Esophagus muscularis mucosa (tissue), 4 donors: ENCODE data around the gene MED22. TPM values are rescaled to one million over a fixed set of nuclear protein-coding genes. Genes with fewer than 3 reads are reported as not detected.

Experiments used
- DNase-seq: peaks from one replicate; pipeline ENCODE4 v3.0.0-alpha.2; 2017; ENCODE audit errors: extremely low spot score
- H3K27ac ChIP-seq, 4 donors: fragments of 200-600 bp; sonication (generic); replicated peaks in 1 of 4; 1 replicate in 3 of 4; 2 replicates in 1 of 4; pipeline ENCODE4 v1.5.1; 2016 to 2019; ENCODE audit warnings: mild to moderate bottlenecking in 1 of 4
- H3K27me3 ChIP-seq, 4 donors: fragments of 200-600 bp; sonication (generic); one replicate each; pipeline versions ENCODE4 v1.5.1 to v1.6.0; 2016 to 2019
- H3K36me3 ChIP-seq, 4 donors: fragments of 200-600 bp; sonication (generic); one replicate each; pipeline ENCODE4 v1.5.1; 2016 to 2019
- H3K4me1 ChIP-seq, 4 donors: fragments of 200-600 bp; sonication (generic); one replicate each; pipeline ENCODE4 v1.5.1; 2016 to 2019
- H3K4me3 ChIP-seq, 4 donors: fragments of 200-600 bp; sonication (generic); 1 replicate in 2 of 4; 2 replicates in 2 of 4; pipeline ENCODE4 v1.5.1; 2016 to 2019; ENCODE audit warnings: mild to moderate bottlenecking in 4 of 4, moderate library complexity in 1 of 4
- H3K9me3 ChIP-seq, 4 donors: fragments of 200-600 bp; sonication (generic); 1 replicate in 3 of 4; 2 replicates in 1 of 4; pipeline ENCODE4 v1.5.1; 2016 to 2019
- CTCF ChIP-seq, 3 experiments: fragments of 200-600 bp in 2 of 3; fragments of 450-650 bp in 1 of 3; sonication (generic) in 2 of 3; IDR thresholded peaks; one replicate each; pipeline ENCODE4 v1.5.1; 2017 to 2019; ENCODE audit warnings: antibody characterized with exemption in 3 of 3, mild to moderate bottlenecking in 2 of 3, moderate library complexity in 1 of 3
- EP300 ChIP-seq: sonication (generic); formaldehyde crosslinking; IDR thresholded peaks from one replicate; pipeline ENCODE4 v1.6.1; 2017; ENCODE audit warnings: antibody characterized with exemption
- POLR2A ChIP-seq: fragments of 450-650 bp; IDR thresholded peaks from one replicate; pipeline ENCODE4 v1.6.1; 2017; ENCODE audit warnings: antibody characterized with exemption, moderate library complexity, mild to moderate bottlenecking, low read depth
- POLR2AphosphoS5 ChIP-seq, 2 donors: sonication (generic); formaldehyde crosslinking; IDR thresholded peaks; one replicate each; pipeline ENCODE4 v1.6.1; 2017; ENCODE audit warnings: antibody characterized with exemption in 2 of 2
- WGBS: methylation state at CpG from one replicate; pipeline ENCODE4 v1.1.5; 2018; 5-methylcytosine and 5-hydroxymethylcytosine counted together
- intact Hi-C: fragments of 100-400 bp; cut with DNase I; formaldehyde crosslinking; loops from one replicate; pipeline ENCODE4 v1.15.1; 2023
- total RNA-seq, 4 donors: library from RNA; depleted of rRNA; stranded (reverse); fragments of >200 nt; gene quantifications; one replicate each; pipeline versions ENCODE4 v1.1.0 to v1.2.1, GENCODE V29; 2016

The MED22 gene
- total RNA-seq, 4 donors from 2014 or later, result 20.0 to 44.6 (median 35.5) TPM

- WGBS, result 89% methylated on average over 4 of the region's 19 CpGs
- TF ChIP-seq EP300 (no peak), POLR2A (no peak), POLR2AphosphoS5 (IDR thresholded peaks at IDR 0.05) (no peak), CTCF (IDR thresholded peaks at IDR 0.05) (no peak)
These were observed 3.9 kb downstream of the MED22 start for GRCh38 chr9:133344071-133344470.

GRCh38 chr9:133342570-133342969, 5.4 kb downstream of the MED22 start:
- 75% methylated on average over 11 of the region's 11 CpGs for WGBS
- H3K27ac ChIP-seq, result no peak overlapping the region
- intact Hi-C loops, result no loop called here
- no peaks in the 10 kb centered on the region for H3K9me3 ChIP-seq
- TF ChIP-seq POLR2A (no peak), EP300 (no peak), CTCF (IDR thresholded peaks at IDR 0.05) (no peak), POLR2AphosphoS5 (IDR thresholded peaks at IDR 0.05) (no peak)
- DNase-seq, result no peak
- peaks cover 12 to 39% (median 35%) of the 10 kb centered on the region in 4 donors for H3K4me1 ChIP-seq
- H3K4me3 ChIP-seq, result no peak overlapping the region
- H3K36me3 ChIP-seq, result peaks cover 37 to 79% (median 70%) of the 10 kb centered on the region in 4 donors
- no peaks in the 10 kb centered on the region for H3K27me3 ChIP-seq

More at GRCh38 chr9:133344071-133344470, 3.9 kb downstream of the MED22 start:
- Histone ChIP-seq H3K4me3 (no peak overlapping the region), H3K36me3 (peaks cover 37 to 74% (median 71%) of the 10 kb centered on the region in 4 donors), H3K27me3 (no peaks in the 10 kb centered on the region), H3K9me3 (no peaks in the 10 kb centered on the region), H3K27ac (no peak overlapping the region), H3K4me1 (peaks cover 15 to 44% (median 41%) of the 10 kb centered on the region in 4 donors)
- no peak for DNase-seq
- intact Hi-C loops, result no loop called here

- no peak for TF ChIP-seq EP300
- no peak for TF ChIP-seq POLR2A
- no peak for TF ChIP-seq POLR2AphosphoS5 (IDR thresholded peaks at IDR 0.05)
- no peak for TF ChIP-seq CTCF (IDR thresholded peaks at IDR 0.05)
- Histone ChIP-seq H3K4me1 (peaks cover 10 to 35% (median 33%) of the 10 kb centered on the region in 4 donors), H3K27me3 (no peaks in the 10 kb centered on the region), H3K36me3 (peaks cover 37 to 79% (median 70%) of the 10 kb centered on the region in 4 donors), H3K4me3 (no peak overlapping the region), H3K9me3 (no peaks in the 10 kb centered on the region), H3K27ac (peak overlapping the region in 1 of 4 donors; percentile 30)
- no peak for DNase-seq
- 86% methylated on average over 6 of the region's 12 CpGs for WGBS
- intact Hi-C loops, result no loop called here
These were observed 5.9 kb downstream of the MED22 start for GRCh38 chr9:133342069-133342406.

GRCh38 chr9:133341369-133342068, 6.4 kb downstream of the MED22 start:
- WGBS, result 74% methylated on average over 10 of the region's 15 CpGs
- Histone ChIP-seq H3K4me3 (no peak overlapping the region), H3K27me3 (no peaks in the 10 kb centered on the region), H3K4me1 (peaks cover 10 to 35% (median 33%) of the 10 kb centered on the region in 4 donors), H3K36me3 (peaks cover 37 to 79% (median 70%) of the 10 kb centered on the region in 4 donors), H3K27ac (peak overlapping the region in 2 of 4 donors; percentile 19 to 43), H3K9me3 (no peaks in the 10 kb centered on the region)
- intact Hi-C loops, result no loop called here
- TF ChIP-seq EP300 (no peak), CTCF (IDR thresholded peaks at IDR 0.05) (no peak), POLR2A (no peak), POLR2AphosphoS5 (IDR thresholded peaks at IDR 0.05) (no peak)
- no peak for DNase-seq
